ENCODE results near the gene PRSS21. TPM values are rescaled to one million over a fixed set of nuclear protein-coding genes. Genes with fewer than 3 reads are reported as not detected.

The PRSS21 gene
- total RNA-seq, 2 donors from 2014 or later, result 1.1 to 2.6 TPM

DNA sequence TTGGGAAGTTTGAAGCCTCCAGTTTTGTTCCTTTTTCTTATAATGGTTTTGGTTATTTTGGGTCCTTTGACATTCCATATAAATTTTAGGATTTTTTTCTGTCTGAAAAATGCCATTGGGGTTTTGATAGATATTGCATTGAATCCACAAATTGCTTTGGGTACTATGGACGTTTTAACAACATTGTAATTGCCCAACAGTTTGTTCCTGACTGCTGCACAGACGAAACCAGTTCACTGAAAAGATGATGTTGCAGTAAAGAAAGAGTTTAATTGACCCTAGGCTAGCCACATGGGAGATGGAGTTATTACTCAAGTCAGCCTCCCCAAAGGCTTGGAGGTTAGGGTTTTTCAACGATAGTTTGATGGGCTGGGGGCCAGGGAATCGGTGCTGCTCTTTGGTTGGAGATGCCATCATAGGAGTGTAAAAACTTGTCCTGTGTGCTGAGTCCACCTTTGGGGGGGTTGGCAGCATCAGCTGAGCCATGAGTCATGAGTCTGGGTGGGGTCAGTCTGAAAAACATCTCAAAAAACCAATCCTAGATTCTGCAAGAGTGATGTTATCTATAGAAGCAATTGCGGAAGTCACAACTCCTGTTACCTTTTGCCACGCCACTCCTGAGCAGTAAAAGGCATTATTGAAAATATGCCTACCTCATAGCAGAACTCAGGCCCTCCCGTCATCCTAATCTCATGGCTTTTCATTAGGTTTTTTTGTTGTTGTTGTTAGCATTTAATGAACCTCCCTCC lies 21.5 kb upstream of the PRSS21 start:
- Histone ChIP-seq H3K9ac (ENCODE audit: low read depth in 2 of 2, low read length in 2 of 2) (peak overlapping the region in 1 of 2 donors; percentile 74), H3K36me3 (no peaks in the 10 kb centered on the region), H3K4me1 (peaks cover 5% of the 10 kb centered on the region), H3K27me3 (no peaks in the 10 kb centered on the region), H3K9me3 (no peaks in the 10 kb centered on the region), H3K27ac (peak overlapping the region; percentile 67), H3K4me3 (no peak overlapping the region)
- DNase-seq, result peak; percentile 73
- intact Hi-C loops (cut with DNase I), result no loop called here
- TF ChIP-seq CTCF (IDR thresholded peaks at IDR 0.05), result no peak

GRCh38 chr16:2798723-2799204 lies 18.3 kb upstream of the PRSS21 start:
- no peak for TF ChIP-seq CTCF (IDR thresholded peaks at IDR 0.05)
- H3K4me1 ChIP-seq, result peaks cover 5% of the 10 kb centered on the region
- DNase-seq, result no peak
- H3K36me3 ChIP-seq, result no peaks in the 10 kb centered on the region
- peak overlapping the region in 1 of 2 donors; percentile 77 for H3K9ac ChIP-seq (ENCODE audit: low read depth in 2 of 2, low read length in 2 of 2)
- no peaks in the 10 kb centered on the region for H3K27me3 ChIP-seq
- intact Hi-C loops (cut with DNase I), result no loop called here
- H3K27ac ChIP-seq, result no peak overlapping the region
- H3K4me3 ChIP-seq, result no peak overlapping the region
- H3K9me3 ChIP-seq, result no peaks in the 10 kb centered on the region

DNA sequence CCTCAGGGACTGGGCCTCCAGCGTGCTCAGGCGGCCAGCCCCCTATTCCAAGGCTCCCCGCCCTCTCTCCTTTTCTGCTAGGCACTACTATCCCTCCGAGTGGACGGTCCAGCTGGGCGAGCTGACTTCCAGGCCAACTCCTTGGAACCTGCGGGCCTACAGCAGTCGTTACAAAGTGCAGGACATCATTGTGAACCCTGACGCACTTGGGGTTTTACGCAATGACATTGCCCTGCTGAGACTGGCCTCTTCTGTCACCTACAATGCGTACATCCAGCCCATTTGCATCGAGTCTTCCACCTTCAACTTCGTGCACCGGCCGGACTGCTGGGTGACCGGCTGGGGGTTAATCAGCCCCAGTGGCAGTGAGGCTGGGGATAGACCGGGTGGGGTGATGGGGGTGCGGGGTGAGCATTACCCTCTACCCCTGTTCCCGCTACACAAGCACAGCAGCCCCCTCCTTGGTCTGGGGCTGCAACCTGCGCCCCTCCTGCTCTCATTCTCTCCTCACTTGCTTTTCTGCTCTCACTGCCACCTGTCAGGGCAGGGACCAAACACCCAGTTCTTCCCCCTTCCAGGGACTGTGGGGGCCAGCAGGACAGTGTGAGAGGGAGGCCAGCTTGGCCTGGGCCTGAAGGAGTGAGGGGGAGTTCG lies 17.7 kb upstream of the PRSS21 start:
- no peak overlapping the region for H3K4me3 ChIP-seq
- H3K9ac ChIP-seq (ENCODE audit: low read depth in 2 of 2, low read length in 2 of 2), result peak overlapping the region in 1 of 2 donors; percentile 77
- DNase-seq, result no peak
- peak overlapping the region; percentile 73 for H3K27ac ChIP-seq
- H3K36me3 ChIP-seq, result no peaks in the 10 kb centered on the region
- intact Hi-C loops (cut with DNase I), result no loop called here
- H3K9me3 ChIP-seq, result no peaks in the 10 kb centered on the region
- no peaks in the 10 kb centered on the region for H3K27me3 ChIP-seq
- no peak for TF ChIP-seq CTCF (IDR thresholded peaks at IDR 0.05)
- H3K4me1 ChIP-seq, result peaks cover 5% of the 10 kb centered on the region

DNA sequence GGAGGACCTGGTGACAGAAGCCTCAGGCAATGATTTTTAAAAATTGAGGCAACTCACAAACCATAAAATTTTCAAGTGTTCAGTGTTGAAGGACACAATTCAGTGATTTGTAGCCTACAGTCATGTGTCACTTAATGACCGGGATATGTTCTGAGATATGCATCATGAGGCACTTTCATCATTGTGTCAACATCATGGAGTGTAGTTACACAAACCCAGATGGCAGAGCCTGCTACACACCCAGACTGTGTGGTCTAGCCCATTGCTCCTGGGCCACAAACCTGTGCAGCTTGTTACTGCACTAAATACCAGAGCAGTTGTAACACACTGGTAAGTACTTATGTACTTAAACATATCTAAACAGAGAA lies 17.2 kb upstream of the PRSS21 start:
- Histone ChIP-seq H3K4me1 (peaks cover 5% of the 10 kb centered on the region), H3K9ac (ENCODE audit: low read depth in 2 of 2, low read length in 2 of 2) (peak overlapping the region in 1 of 2 donors; percentile 77), H3K27ac (peak overlapping the region; percentile 73), H3K27me3 (no peaks in the 10 kb centered on the region), H3K36me3 (no peaks in the 10 kb centered on the region), H3K9me3 (no peaks in the 10 kb centered on the region), H3K4me3 (no peak overlapping the region)
- intact Hi-C loops (cut with DNase I), result no loop called here
- no peak for TF ChIP-seq CTCF (IDR thresholded peaks at IDR 0.05)
- peak; percentile 81 for DNase-seq

DNA sequence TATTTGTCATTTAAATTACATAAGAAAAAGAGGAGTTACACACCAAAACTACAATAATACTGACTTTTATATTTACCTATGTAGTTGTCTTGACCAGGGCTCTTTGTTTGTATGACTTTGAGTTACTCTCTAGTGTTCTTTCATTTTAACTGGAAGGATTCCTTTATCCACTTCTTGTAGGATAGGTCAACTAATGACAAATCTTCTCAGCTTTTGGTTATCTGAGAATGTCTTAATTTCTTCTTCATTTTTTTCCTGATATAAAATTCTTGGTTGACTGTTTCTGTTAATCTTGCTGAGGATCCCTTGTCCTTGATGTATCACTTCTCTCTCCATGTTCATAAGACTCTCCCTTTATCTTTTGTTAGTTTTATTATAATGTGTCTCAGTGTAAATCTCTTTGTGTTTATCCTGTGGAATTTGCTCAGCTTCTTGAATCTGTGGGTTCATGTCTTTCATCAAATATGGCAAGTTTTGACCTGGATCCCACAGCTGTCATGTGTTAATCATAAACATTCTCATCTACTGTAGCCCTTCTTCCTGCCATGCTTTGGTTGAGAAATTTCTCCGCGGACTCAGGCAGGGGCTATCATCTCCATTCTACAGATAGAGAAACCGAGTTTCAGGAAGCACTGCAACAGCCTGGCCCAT lies 13.4 kb upstream of the PRSS21 start:
- Histone ChIP-seq H3K4me3 (no peak overlapping the region), H3K9me3 (no peaks in the 10 kb centered on the region), H3K9ac (ENCODE audit: low read depth in 2 of 2, low read length in 2 of 2) (no peak overlapping the region), H3K27ac (no peak overlapping the region), H3K4me1 (no peaks in the 10 kb centered on the region), H3K27me3 (no peaks in the 10 kb centered on the region), H3K36me3 (no peaks in the 10 kb centered on the region)
- no peak for TF ChIP-seq CTCF (IDR thresholded peaks at IDR 0.05)
- intact Hi-C loops (cut with DNase I), result no loop called here
- no peak for DNase-seq

Measured in colonic mucosa (tissue), 4 donors.